HG03439 (cell line): Measurements from ENCODE around the gene PAX2.

Experiments used
- ATAC-seq: cut with Tn5 transposase; IDR thresholded peaks from one replicate; pipeline ENCODE4 v1.9.1; 2021; ENCODE audit warnings: mild to moderate bottlenecking, moderate library complexity; ENCODE audit not compliant: unreplicated experiment

Gene PAX2

DNA sequence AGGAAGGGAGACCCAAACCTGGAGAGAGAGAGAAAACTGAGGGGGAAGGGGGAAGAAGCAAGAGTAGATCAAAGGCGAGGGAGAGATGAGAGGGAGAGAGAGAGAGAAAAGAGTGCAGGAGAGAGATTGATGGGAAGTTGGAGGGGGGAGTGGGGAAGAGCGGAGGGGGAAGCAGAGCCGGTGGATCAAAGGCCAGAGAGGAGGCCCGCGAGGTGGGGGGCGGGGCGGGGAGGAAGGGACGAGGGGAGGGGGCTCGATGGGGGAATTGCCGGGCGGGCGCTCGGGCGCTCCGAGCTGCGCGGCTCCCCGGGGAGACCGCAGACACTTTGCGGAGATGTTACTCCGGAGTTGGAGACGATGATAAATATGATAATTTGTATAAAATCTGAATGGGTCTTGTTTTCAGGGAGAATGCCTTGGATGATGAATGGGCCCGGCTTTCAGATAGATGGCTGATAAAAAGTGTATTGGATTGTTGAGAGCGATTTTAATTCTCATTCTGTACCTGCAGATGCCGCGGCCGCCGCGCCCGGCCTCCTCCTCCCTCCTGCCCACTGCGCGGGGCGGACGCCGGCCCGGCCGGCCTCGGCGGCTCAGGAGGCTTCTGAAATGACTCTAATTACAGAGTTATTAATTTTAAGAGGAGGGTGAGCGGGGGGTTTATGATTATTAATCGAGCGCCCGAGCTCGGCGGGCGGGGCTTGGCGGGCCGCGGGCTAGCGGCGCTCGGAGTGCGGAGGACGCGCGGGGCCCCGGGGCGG is 21.4 kb upstream of the PAX2 start:
- no peak for ATAC-seq

DNA sequence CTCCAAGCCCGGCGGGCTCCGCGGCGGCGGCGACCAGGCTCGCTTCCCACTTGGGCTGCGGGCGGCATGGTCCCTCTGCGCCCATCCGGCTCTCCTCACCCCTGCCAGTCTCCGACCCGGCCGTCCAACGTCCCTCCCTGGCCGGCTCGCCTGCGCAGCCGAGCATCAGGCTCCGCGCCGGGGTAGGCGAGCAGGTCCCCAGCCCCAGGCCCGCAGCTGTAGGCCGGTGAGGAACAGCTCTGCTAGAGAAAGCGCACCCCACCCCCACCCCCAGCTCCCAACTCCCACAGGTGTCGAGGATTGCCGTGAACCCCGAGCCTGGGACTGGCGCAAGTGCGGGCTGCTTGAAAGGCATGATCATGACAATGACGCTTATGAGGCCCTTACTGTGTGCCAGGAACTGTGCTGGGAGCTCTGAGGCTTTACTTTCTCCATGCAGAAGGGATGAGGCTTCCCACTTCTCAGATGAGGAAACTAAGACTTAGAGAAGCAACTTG is 20.8 kb upstream of the PAX2 start:
- no peak for ATAC-seq

DNA sequence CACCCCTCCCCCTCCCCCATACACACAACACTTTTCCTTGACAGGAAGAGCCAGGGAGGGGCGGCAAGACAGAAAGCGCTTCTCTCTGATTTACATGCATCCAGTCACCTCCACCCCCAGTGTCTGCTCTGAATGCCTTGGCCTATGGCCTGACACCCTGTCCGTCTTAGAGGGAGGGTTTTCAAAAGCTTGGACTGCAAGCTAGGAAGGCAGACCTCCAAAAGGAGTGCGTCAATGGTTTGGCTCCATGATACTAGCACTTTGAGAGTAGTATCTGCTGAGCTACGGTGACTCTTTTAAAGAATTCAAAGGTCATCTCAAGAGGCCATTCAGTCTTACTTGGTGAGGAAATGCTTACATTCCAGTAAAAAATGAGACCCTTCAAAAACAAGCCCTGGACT is 20.3 kb upstream of the PAX2 start:
- ATAC-seq: no peak

DNA sequence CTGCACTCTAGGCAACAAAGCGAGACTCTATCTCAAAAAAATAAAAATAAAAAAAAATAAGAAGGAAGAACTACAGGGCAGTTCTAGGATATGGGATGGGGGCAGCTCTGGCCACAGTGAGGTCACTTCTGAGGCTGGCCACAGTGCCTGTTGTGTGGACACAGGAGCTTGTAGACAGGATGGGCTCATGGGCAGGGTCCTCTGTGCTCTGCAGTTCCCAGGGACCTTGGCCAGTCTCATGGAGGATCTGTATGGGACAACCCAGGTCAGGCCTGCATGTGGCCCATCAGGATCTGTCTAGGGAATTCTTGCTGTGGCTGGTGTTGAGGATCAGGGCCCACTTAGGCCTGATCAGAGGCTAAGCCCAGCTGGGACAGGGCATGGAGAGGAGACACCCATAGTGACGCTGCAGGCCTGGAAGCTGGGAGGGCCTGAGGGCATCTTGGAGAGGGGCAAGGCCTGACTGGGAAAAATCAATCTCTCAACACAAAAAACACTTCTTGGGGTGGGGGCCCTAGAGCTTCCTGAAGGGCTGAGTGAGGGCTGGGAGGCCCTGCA is 19.4 kb upstream of the PAX2 start:
- ATAC-seq: no peak

DNA sequence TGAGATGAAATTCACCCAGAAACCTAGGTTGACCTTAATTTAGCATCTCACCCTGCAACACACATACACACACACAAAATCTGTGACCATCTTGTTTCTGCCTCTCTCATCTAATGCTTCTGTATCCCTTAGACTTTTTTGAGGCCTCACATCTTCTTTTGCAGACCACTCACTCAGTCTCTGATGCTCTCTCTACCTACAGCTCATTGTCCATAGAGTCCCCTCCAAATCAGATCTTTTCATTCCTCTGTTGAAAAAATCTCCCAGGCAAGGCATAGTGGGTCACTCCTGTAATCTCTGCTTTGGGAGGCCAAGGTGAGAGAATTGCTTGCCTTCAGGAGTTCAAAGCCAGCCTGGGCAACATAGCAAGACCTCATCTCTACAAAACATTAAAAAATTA is 17.6 kb upstream of the PAX2 start:
- no peak for ATAC-seq

DNA sequence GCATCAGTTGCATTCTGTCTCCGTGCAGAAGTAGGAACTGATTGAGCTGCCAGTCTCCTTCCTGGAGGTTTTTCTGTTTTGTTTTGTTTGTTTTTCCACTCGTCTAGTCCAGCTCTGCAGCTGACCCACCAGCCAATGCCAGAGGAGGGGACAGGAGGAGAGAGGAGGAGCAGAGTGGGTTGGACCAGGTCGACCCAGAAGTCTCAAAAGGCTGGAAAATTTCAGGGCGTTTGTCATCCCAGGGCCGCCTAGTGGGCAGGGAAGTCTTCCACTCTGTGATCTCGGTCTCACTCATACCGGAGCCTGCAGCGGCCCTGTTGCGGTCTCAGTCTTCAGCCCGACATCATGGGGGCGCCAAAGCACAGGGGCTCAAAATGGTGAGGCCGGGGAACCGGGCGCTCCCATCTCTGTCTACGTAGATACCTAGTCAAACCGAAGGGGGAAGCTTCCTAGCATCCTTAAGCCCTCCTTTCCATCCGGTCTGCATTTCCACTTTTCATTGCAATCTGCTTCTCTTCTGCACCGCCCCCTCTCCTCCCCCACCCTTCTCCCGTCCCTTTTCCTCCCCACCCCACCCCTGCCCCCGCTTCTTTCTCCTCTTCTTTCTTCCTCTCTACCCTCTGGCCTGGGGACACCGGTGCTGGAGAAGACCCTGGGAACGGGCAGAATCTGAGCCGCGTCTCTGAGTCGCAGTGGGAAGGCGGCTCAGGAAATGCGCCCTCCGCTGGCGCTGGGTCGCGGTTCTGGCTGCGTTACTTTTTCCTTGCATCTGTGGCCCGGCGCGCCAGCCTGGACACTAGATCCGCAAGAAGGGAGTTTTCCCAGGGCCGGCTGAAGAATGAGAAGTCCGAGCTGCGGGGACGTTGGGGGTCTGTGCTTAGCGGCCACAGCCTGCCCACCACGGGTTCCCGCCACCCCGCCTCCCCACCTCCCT is 16.2 kb upstream of the PAX2 start:
- no peak for ATAC-seq

DNA sequence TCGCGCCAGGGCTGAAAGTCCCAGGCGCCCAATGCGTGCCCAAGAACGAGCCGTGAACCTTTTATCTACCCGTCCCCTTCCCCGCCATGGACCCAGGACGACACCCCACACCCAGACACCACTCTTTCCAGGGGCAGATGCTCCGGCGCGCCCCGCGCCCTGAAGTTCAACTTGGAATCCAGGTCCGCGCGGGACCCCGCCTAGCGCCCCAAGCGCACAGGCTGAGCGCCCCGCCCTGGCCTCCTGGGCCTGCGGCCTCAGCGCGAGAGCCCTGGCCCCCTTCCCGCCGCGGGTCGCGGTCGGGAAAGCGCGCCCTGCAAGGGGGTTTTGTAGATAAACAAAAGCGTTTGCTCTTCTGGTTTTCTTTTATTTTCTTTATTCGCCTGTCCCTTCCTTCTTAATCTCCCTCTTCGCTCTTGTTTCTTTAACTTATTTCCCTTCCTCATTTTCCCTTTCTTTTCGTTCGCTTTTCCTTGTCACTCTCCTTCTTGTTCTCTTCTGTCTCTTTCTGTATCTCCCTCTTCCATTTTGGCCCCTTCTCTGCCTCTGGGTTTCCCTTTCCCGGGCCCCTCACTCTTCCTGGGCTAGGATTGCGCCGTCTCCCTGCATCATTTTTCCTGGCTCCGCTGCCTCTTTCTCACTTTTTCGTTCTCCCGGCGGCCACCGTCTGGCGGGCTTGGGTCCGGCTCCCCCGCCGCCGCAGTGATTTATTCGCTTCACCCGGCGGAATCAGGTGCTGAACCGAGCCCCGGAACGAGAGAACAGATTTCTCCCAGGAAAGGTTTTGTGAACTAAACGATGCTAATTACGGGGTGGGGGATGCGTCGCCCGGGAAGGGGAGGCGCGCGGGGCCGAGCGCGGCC is 15.3 kb upstream of the PAX2 start:
- ATAC-seq: no peak

DNA sequence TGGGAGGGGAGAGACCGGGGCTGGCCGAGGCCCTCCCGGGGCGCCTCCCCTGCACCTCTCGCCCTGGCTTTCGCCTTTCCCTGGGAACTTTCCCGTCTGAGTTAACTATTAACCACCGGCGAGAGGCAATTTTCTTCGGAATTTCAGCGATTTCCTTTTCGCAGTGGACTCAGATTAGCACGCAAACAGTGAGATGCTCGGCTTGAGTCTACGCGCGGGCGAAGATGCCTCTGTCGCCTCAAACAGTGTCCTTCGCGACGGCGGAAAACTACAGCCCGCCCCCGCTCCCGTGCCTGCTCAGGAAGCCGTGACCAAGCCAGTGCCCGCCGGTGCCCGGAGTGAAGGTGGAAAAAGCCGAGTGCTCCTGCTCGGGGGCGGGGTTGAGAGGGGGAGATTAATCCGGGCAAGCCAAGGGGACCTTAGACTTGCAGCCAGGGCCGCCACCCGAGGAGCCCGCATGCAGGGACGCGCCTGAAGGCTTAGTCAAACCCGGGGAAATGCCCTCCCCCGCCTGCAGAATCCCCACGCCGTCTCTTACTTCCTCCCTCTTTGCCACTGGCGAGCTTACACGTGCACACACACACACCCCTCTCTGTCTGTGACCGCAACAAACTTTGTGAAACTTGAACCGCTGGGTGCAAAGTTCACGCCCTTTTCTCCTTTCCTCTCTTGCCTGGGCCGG is 14.5 kb upstream of the PAX2 start:
- peak; percentile 59 for ATAC-seq

DNA sequence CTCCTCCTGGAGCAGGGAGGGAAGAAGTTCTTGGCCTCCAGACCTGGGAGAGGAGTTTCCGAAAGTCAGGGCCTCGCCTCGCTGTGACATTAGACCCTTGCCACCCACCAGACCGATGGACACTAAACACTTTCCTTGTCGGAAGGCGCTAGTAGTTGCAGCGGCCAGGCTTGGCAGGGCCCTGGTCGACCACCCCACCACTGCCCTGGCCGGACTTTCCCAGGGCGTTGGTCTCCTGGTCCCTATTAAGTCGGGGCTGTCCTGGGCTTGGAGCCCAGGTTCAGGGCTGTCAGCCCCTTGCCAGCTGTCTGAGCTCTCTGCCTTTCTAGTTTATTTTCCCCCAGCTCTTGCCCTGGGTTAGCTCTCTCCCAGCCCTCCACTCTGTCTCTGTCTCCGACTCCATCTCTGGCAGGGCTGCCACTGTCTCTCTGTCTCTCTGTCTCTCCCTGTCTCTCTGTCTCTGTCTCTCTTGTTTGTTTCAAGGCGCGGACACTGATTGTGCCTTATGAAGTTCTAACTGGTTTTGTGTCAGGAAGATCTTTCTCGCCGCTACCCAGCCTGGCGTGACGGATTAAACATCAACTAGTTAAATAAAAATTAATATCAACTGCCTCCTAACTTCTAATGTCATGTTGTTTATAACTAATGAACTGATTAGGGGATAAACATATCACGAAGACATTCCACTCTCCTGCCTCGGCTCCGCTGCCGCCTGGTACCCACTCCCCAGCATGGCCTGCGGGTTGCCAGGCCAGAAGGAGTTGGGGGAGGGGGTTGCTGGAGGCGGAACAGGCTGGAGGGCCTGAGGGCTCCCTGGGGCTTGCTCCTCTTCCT is 13.8 kb upstream of the PAX2 start:
- ATAC-seq: peak; percentile 12

DNA sequence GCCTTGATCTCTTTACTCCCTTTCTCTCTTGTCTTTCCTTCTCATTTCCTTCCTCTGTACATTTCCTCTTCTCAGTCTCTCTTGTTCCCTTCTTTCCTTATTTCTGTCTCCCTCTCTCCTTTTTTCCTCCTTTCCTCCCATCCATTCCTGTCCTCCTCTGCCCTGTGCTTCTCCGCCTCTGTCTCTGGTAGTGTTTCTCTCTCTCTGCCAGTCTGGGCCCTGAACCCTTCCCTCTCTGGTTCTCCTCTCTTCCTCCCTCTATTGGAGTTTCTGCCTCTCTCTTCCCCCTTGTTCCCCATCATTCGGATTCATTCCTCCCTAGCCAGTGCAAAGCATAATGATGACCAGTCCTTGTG is 13.2 kb upstream of the PAX2 start:
- no peak for ATAC-seq

DNA sequence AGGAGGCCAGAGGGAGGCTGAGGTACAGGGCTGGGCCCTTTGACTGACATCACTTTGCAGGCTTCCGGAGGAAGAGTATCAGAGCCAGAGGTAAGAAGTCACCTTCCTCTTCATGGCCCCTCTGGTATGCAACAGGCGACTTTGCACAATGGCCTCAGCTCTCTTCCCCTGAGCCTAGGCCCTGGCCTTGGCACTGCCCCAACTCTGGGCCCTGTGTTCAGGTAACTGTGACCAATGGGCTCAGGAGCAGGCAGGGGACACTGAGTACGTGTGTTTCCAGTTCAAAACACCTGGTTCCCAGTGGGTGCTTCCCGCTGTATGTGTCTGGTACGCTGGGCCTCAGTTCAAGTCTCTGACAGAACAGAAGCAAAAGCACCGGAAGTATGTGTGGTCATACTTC is 12.1 kb upstream of the PAX2 start:
- ATAC-seq: no peak

DNA sequence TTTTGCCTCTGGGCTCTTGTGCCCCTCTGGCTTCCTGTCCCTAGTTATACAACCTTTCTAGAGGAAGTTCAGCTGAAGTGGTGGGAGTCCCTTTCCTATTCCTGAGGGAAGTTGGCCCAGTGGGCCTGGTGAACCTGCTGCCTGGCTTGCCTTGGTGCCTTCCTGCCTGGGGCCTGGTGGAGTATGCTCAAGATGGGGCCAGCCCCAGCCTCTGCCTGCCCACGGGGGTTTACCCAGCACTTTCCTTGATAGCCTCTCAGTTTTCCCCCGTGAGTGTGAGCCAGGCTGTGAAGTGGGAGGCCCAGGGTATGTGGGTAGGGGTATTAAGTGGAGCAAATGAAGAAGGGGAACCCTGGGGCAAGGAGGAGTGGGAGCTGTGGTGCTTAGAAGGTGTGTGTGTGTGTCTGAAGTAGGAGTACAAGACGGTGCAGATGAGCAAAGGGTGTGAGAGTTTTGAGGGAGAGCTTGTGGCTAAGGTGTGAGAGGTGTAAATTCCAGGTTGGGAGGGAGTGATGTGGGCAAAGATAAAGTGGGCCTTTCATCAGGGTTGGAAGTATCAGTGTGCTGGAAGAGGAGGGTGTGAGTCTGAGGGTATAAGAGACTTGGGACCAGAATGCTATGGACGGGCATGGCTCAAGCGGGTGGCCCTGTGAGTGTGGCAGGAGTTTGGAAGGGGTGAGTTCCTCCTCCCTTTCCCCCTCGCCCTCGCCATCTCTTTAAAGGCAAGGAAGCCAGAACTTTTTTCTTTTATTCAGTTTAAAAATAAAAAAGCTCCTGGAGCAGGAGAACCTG is 10.9 kb upstream of the PAX2 start:
- no peak for ATAC-seq

DNA sequence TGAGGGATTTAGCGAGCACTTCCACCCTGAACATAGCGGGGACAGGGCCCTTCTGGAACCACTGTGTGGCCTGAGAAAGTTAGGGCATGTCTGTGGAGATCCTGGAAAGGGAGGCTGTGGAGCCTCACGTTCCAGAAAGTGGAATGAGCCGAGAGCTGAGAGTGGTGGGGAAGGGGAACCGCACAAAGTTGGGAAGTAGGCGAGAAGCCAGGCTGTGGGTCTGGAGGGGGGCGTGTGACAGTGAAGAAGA is 10.4 kb upstream of the PAX2 start:
- ATAC-seq: no peak

DNA sequence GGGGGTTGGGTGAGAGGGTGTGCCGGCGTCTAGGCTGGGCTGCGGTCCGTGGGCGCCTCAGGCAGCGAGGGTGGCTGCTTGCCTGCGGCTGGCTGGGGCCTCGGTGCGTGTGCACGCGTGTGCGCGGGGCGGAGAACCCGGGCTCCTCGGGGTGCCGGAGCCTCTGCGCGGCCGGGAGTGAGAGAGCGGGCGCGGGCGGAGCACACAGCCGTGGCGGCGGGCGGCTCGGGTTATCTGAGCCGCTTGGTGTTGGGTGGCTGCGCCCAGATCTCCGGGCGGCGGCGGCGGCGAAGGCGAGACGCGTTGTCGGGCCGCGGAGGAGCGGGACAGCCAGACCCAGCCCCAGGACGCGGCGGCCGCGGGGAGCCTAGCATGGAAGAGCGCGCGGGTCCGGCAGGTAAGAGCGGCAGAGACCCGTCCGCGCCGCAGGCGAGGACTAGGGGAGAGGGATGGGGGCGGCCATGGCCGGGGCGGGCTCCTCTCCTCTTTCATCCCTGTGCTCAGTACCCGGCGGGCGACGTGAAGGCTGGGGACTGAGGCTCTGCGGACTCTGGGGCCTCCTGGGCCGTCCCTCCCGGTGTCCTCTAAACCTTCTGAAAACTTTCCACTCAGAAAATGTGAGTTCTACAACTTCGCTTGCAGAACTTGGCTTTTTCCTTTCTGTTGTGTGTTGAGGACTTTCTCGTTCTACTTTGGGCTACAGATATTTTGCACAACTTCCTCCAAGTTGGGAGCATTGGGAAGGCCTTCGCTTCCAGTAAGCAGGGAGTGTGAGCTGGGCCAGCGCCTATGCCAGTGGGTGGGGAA is 9.8 kb upstream of the PAX2 start:
- no peak for ATAC-seq

DNA sequence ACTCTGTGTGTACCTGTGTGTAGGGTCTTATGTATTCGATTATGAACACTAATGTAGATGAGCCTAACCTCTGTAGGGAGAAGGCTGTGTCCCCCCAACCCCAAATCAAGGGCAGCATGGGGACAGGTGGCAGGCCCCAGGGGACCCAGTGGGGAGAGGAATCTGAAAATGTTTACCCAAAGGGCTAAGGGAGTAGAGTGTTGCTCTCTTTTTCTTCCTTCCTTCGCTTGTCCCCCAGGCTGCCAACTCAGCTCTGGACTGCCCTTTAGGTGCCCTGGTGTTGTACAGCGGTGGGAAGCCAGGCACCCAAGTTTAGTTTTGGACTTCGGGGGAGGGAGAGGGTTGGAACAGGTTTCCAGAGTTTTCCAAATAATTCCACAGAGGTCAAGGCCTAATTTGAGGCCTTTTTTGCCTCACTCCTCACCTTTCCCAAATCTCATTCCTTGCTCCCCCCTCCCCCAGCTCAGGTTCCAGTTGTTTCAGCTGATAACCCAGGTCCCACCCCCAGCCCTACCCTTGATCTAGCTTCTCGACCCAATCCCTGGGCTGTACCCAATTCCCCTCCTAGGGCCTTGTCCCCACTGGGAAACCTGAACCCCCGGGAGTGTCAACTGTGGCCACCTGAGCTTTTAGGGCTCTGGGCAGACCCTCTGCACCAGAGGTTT is 9.1 kb upstream of the PAX2 start:
- no peak for ATAC-seq

DNA sequence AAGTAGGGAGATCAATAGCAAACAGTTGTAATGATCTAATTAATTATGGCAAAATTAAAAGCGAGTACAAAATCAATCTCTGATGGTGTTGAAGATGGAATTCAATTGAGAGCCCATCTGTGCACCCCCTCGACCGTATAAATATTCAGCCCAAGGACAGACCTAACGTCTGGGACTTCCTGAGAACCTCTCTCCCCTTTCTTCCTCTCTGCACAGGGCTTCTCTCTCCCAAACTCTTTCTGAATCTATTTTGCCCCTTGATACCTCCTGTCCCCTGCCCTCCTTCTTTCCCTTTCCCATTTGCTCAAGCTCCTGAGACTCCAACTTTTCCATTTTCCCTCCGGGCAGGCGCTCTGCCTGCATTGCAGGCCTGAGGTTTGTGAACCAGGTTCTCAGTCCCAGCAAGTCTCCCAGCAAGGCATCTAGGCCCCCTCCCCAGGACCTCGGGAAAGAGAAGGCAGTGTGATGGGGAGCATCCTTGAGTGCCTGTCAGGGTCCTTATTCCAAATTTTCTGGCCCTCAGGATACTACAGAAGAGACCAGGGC is 8.5 kb upstream of the PAX2 start:
- ATAC-seq: no peak

DNA sequence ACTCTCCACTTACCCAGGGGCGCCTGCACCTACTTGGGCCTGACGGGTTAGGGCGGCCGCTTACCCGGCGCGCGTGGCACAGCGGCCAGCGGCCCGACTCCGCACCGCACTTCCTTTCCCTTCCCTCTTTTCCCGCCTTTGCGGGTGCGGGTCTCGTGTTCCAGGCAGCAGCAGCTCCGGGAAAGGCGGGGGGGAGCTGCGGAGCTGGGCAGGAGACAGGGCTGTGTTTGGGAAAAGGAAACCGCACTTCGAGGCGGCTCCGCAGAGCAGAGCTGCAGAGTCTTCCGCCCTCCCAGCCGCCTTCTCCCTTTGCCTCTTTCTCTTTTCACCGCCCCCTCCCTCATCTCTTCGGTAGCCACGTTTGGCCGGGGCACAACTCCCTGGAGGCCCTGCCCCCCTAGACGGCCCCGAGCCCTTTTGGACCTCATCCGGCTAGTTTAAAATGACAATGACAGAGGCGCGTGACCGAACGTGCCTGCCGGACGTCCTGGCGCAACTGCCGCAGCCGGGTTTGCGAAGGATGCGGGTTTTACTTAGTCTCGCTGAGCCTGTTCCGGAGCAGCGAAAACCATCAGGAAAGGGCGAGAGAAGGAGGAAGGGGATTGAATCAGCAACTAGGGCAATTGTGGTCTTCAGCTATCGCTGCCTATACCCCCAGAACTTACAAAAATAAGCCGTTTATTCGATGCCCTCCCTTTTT is 7.9 kb upstream of the PAX2 start:
- ATAC-seq: no peak
